ENCODE measurements around the gene FAM171A1.

The FAM171A1 gene

GRCh38 chr10:15252396-15252795 lies 118.7 kb downstream of the FAM171A1 start:
- DNase-seq: peak in 1 of 56 donors; percentile 12

GRCh38 chr10:15251791-15252380 lies 119.2 kb downstream of the FAM171A1 start:
- DNase-seq: peak in 3 of 56 donors; percentile 13 to 16 (median 15)

GRCh38 chr10:15245530-15245929 lies 125.6 kb downstream of the FAM171A1 start:
- no peak for DNase-seq

- DNase-seq: no peak
Measured at GRCh38 chr10:15244635-15245197, 126.4 kb downstream of the FAM171A1 start.

- no peak for DNase-seq
Measured at GRCh38 chr10:15242261-15242840, 128.7 kb downstream of the FAM171A1 start.

DNA sequence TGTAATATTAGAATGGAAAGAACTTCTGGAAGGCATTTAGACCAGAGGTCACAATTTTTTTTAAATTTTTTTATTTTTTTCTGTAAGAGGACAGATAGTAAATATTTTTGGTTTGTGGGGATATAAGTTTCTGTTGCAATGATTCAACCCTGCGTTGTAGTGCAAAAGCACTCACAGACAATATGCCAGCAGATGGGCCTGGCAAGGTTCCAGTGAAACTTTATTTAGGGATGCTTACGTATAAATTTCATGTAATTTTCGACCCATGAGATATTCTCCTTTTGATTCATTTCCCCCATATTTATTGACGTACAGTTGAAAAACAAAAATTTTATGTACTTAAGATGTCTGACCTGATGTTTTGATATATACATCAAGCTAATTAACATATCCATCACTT lies 129.8 kb downstream of the FAM171A1 start:
- no peak for DNase-seq

DNA sequence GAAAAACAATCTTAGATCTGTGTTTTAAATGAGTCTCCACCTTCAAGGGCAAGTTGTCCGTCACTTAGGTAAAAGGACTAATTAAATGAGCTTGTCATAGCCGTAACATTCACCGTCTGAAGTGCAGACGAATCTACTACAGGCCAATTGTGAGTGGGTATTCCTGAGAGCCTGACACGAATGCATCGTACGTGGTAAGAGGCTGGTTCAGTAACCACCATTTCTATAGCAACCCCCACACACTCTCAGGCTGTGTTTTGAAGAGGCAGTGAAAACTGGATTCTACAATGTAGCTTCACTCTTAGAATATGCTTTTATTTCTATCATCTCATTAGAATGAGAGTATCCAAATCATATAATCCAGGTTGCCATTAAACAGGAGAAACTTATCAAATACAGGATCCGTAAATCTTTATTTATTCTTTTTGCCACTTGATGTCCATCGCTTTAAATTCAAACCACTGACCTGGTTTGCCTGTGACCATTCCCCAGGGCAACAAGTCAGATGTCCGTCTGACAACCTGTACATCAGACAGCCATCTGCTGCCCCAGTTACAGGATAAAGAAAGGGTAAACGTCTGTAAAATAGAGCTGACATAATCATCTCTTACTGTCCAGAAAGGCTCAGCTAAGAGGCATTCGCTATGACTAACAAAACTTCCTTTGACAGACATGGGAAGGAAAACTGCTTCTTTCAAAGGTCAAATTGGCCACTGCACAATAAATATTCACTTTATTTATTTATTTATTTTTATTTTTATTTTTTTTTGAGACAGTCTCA lies 132.3 kb downstream of the FAM171A1 start:
- DNase-seq: peak in 8 of 56 donors; percentile 11 to 59 (median 28)

DNA sequence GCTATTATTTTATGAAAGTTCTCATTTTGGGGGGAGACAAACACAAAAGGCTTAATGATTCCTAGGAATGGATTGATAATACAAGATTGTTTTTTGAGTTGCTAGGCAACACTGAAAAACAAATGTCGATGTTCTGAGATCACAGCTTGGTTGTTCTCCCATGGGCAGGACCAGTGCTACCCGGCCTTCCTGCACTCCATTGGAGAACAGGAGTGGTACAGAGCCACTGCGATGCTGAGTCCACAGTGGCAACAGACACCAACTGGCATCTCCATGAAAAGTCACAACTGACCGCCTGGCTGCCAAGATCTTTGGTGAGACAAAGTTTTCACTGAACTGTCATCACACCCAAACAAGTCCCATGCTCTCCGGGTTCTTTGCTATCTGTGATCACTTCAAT lies 133.7 kb downstream of the FAM171A1 start:
- DNase-seq: peak in 10 of 56 donors; percentile 12 to 55 (median 18)

GRCh38 chr10:15236340-15236739 lies 134.7 kb downstream of the FAM171A1 start:
- DNase-seq: no peak

DNA sequence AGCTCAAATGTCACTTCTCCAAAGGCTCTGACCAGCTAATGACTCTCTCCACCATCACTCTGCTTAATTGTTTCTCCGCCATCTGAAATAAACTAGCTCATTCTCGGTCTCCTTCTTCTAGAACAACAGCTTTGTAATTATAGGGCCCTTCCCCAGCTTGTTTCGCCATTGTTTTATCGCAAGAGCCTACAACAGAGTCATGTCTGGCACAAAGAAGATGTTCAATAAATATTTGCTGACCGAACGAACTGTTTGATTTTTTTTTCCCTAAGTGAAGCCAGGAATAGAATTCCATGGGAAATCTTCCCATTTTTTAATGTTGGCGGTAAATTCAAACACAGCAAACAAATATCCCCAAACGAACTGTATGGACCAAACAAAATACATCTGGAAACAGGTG lies 138.8 kb downstream of the FAM171A1 start:
- no peak for DNase-seq

DNA sequence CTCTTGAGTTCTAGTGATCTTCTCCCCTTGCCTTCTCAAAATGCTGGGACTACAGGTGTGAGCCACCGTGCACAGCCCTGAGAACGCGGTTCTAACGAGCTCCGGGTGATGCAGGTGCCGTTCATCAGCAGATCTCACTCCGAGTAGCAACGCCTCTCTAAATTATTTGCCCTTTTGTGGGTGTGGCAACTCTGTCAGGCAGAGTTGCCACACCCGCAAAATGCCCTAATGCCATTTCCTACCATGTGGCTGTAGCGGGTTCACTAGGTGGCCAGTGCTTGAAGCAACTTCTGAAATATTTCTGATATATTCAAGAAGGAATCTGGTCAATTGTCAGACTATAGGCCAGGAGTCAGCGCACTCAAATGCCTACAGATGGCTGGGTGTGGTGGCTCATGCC lies 139.7 kb downstream of the FAM171A1 start:
- no peak for DNase-seq

DNA sequence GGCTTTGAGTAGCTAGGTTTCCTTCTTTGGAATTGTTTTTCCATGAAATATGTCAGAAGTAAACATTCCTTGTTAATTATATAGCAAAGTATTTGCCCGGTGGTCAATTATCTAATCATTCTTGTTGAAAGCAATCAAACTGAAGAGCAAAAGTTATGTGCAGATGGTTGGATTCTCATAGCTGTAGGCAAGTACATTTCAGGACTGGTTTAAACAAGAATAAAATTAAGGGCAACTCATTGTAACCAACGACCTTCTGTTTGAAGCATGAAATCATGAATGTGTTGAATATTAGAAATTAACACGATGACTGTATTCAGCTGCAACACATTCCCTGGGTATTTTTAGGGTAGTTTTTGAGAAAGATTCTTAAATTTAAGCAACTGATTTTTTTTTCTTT lies 140.8 kb downstream of the FAM171A1 start:
- DNase-seq: no peak

- DNase-seq: no peak
Measured at GRCh38 chr10:15229268-15229667, 141.8 kb downstream of the FAM171A1 start.

- DNase-seq: no peak
Measured at GRCh38 chr10:15228426-15228825, 142.7 kb downstream of the FAM171A1 start.

GRCh38 chr10:15227611-15228372 lies 143.3 kb downstream of the FAM171A1 start:
- DNase-seq: no peak

DNA sequence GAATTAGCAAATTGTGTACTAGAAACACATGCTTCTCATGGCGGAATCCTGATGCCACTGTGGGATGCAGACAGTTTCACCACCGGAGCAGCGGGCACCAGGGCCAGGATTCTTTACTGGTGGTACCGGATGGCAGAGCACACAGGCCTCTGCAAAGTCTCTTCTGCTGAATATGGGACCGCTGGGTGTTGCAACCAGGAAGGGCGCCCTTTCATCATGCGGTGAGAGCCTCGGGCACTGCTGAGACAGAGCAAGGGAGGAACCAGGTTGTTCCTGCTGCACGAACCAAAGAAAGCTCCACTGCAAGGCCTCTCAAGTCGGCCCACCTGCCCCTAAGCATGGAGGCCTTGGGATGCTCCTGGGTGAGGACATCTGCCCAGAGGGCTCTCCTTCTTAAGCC lies 145.6 kb downstream of the FAM171A1 start:
- no peak for DNase-seq

DNA sequence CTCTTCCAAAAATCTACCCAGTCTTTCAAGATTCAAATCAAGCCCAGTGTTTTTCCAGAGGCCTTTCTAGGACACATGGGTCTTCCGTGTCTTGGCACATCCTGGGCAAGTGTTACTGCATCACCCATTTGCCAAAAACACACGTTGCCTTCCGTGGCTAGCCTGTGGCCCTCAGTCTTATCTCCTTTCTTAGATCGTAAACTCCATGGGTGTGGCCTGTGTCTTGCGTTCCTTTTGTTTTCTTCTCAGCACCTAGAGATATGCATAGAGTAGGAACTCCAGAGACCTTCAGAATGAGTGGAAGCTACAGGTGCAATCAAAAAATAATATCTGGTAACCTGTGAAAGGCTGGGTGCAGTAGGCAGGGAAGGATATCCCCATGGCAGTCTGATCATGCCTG lies 146.1 kb downstream of the FAM171A1 start:
- DNase-seq: no peak

DNA sequence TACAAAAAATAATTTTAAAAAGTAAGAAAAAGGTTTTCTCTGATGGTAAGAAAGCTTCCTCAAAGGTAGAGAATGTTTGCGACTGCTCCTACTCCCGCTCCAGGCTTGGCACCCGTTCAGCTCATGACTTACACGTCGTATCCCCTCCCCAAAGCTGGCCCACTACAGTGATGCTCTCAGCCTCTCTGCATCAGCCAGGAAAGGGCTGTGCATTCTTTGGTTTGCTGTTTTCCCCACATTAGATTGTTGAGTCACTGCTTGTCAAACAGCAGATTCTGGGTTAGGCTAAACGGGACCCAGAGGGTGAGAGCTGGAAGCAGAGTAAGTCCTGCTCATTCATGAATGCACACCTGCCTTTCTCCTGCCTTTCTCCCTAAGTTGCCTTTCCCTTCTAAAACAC lies 147.9 kb downstream of the FAM171A1 start:
- DNase-seq: peak in 22 of 56 donors; percentile 5 to 60 (median 22)

DNA sequence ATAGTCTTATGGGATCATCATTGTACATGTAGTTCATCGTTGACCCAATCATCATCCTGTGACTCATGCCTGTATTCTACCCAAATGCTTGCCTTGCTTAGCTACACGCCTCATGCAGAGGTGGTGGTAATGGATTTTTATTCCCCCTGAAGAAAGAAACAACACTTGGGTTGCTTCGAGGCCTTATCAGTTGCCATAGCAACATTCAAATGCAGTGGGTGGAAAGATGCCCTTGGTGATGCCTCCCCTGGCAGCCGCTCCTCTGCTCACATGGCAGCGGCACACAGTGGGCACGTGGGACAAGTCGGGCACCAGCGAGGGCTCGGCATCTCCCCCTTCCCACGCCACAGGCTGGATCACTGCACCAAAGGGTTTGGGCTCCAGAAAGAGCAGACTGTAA lies 148.6 kb downstream of the FAM171A1 start:
- DNase-seq: peak in 47 of 56 donors; percentile 2 to 80 (median 54)

DNA sequence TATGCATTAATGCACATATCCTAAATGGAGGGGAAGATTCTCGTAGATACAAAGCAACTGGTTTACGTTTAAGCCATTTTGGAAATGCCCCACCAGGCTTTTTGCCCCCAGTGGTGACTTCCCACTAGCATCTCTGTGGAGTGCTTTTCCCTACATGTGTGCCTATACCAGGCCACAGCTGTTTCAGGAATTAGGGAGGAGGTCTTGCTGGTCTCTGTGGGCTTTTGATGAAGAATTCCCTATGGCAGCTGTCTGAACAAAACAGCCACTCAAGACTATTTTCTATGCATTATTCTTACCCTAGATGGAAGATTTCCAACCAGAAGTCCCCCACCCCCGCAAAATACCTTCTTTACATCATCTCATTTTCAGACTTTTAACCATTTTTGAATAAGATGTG lies 150.6 kb downstream of the FAM171A1 start:
- no peak for DNase-seq

DNA sequence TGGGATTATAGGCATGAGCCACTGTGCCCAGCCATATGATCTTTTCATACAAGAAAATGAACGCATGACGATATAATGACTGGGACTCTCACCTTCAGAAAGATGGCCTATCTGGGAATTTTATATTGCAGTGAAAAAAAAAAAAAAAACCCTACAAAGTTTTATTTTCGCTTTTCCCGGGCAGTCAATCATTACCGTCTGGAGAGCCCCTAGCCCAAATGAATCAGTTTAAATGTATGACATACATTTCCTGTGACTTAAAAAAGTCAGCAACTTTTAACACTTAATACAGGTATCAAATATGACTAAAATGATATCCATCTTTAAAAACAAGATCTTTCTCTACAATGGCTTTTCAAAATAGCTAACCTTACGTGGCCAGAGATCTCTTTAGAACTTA lies 154.4 kb downstream of the FAM171A1 start:
- no peak for DNase-seq

- DNase-seq: no peak
Measured at GRCh38 chr10:15214237-15214636, 156.9 kb downstream of the FAM171A1 start.

Data from nucleus accumbens (tissue), 56 donors.